Measurements from ENCODE around the gene TTLL9. TPM values are rescaled to one million over a fixed set of nuclear protein-coding genes. Genes with fewer than 3 reads are reported as not detected.
A peak's percentile ranks its signal among the peaks of the same experiment; 100 is the strongest.

Gene TTLL9
- total RNA-seq, 4 donors from 2014 or later: 0.40 to 1.5 (median 1.2) TPM

GRCh38 chr20:31951530-31952453 is 81.4 kb downstream of the TTLL9 start, which contains the start of gene PDRG1:
Gene PDRG1 (minus strand): TSS chr20:31952046. CDS start chr20:31951961, 85 bp downstream.
- peak; percentile 83 to 97 (median 90) for TF ChIP-seq CTCF (IDR thresholded peaks at IDR 0.05)
- TF ChIP-seq POLR2A (IDR thresholded peaks at IDR 0.05): peak; percentile 54 to 71
- WGBS, 2 donors: 1 to 2% methylated on average over 29 to 59 of the region's 63 CpGs

GRCh38 chr20:31953556-31954148 is 83.2 kb downstream of the TTLL9 start:
- Histone ChIP-seq H3K27me3 (no peaks in the 10 kb centered on the region), H3K36me3 (peaks cover under 1 to 3% of the 10 kb centered on the region in 2 donors), H3K4me3 (replicated peaks in 1 of 3) (no peak overlapping the region), H3K9me3 (no peaks in the 10 kb centered on the region), H3K27ac (no peak overlapping the region), H3K4me1 (peaks cover 10 to 16% of the 10 kb centered on the region in 2 donors)
- 79 to 91% methylated on average over 2 to 6 of the region's 6 CpGs for WGBS, 2 donors
- no peak for TF ChIP-seq CTCF (IDR thresholded peaks at IDR 0.05)
- DNase-seq: no peak
- intact Hi-C loops (cut with DNase I): loop anchor here (2.0 kb wide), 1 partner anchor 103 kb away; no protein-coding TSS in a partner anchor

More at GRCh38 chr20:31951530-31952453, 81.4 kb downstream of the TTLL9 start, which contains the start of gene PDRG1:
- Histone ChIP-seq H3K4me3 (replicated peaks in 1 of 3) (peak within 1 kb of the TSS; percentile 42 to 81 (median 67)), H3K4me1 (peaks cover 10 to 16% of the 10 kb centered on the region in 2 donors), H3K27me3 (no peaks in the 10 kb centered on the region), H3K9me3 (no peaks in the 10 kb centered on the region), H3K27ac (peak within 1 kb of the TSS in 2 of 3 donors; percentile 63 to 84), H3K36me3 (peaks cover 19 to 20% of the 10 kb centered on the region in 2 donors)
- intact Hi-C loops (cut with DNase I): loop anchor here (2.0 kb wide), 1 partner anchor 101 kb away; no protein-coding TSS in a partner anchor
- peak; percentile 95 to 96 for DNase-seq

GRCh38 chr20:31954500-31954899 is 84.1 kb downstream of the TTLL9 start:
- Histone ChIP-seq H3K36me3 (no peaks in the 10 kb centered on the region), H3K9me3 (no peaks in the 10 kb centered on the region), H3K4me3 (replicated peaks in 1 of 3) (no peak overlapping the region), H3K27ac (no peak overlapping the region), H3K4me1 (peaks cover 10 to 16% of the 10 kb centered on the region in 2 donors), H3K27me3 (no peaks in the 10 kb centered on the region)
- intact Hi-C loops (cut with DNase I): no loop called here
- 70 to 71% methylated on average over 1 of the region's 1 CpG for WGBS, 2 donors
- no peak for DNase-seq
- TF ChIP-seq CTCF (IDR thresholded peaks at IDR 0.05): no peak
- no peak for TF ChIP-seq POLR2A (IDR thresholded peaks at IDR 0.05)

GRCh38 chr20:31956556-31957526 is 86.4 kb downstream of the TTLL9 start:
- intact Hi-C loops (cut with DNase I): no loop called here
- WGBS, 2 donors: 49 to 53% methylated on average over 11 of the region's 11 CpGs
- no peaks in the 10 kb centered on the region for H3K4me1 ChIP-seq
- TF ChIP-seq POLR2A (IDR thresholded peaks at IDR 0.05) (no peak), CTCF (IDR thresholded peaks at IDR 0.05) (no peak)
- H3K4me3 ChIP-seq (replicated peaks in 1 of 3): no peak overlapping the region
- no peaks in the 10 kb centered on the region for H3K36me3 ChIP-seq
- H3K9me3 ChIP-seq: no peaks in the 10 kb centered on the region
- H3K27ac ChIP-seq: no peak overlapping the region
- no peaks in the 10 kb centered on the region for H3K27me3 ChIP-seq
- DNase-seq: no peak

Measured in thyroid gland (tissue), 4 donors.